Measurements from ENCODE around the gene KCTD7. TPM values are rescaled to one million over a fixed set of nuclear protein-coding genes. Genes with fewer than 3 reads are reported as not detected.
"Not testable (repeated sequence)": the region's sequence is repeated elsewhere in the genome, so short reads cannot be mapped to it uniquely, and the experiment has no call there.

The KCTD7 gene
- total RNA-seq, 1 experiment from 2014 or later, result 5.5 TPM

GRCh38 chr7:66642932-66643331, 14.3 kb downstream of the KCTD7 start:
- ATAC-seq (no peak), DNase-seq (no peak)
- H3K27me3 ChIP-seq (ENCODE audit: low read length), result no peaks in the 10 kb centered on the region
- intact Hi-C loops (cut with micrococcal nuclease), result no loop called here
- H3K4me1 ChIP-seq (ENCODE audit: insufficient read depth, low read length), result no peaks in the 10 kb centered on the region
- H3K9ac ChIP-seq (ENCODE audit: low read length), result no peak overlapping the region
- TF ChIP-seq EZH2phosphoT487 (IDR thresholded peaks at IDR 0.05; ENCODE audit: borderline replicate concordance, low read length), result no peak
- H3K9me2 ChIP-seq (replicated peaks; ENCODE audit: low read length), result no peaks in the 10 kb centered on the region
- BruUV-seq (replicated peaks), result no TSS peak
- H3K4me3 ChIP-seq (ENCODE audit: low read length), result no peak overlapping the region
- H3K4me2 ChIP-seq (ENCODE audit: low read length), result no peak overlapping the region
- POLR2A ChIA-PET (ENCODE audit: unreplicated experiment), result no interaction called here
- H3K27ac ChIP-seq (ENCODE audit: low read length), result no peak overlapping the region
- no peak overlapping the region for H2AFZ ChIP-seq (ENCODE audit: low read length)
- no peaks in the 10 kb centered on the region for H3F3A ChIP-seq (ENCODE audit: low read length, unreplicated experiment)
- H3K36me3 ChIP-seq (ENCODE audit: low read depth, low read length), result no peaks in the 10 kb centered on the region
- no peaks in the 10 kb centered on the region for H4K20me1 ChIP-seq (ENCODE audit: low read length)
- CTCF ChIA-PET, result no interaction called here
- no peaks in the 10 kb centered on the region for H3K9me3 ChIP-seq (ENCODE audit: low read length)
- no peaks in the 10 kb centered on the region for H3K79me2 ChIP-seq (ENCODE audit: low read length)

DNA sequence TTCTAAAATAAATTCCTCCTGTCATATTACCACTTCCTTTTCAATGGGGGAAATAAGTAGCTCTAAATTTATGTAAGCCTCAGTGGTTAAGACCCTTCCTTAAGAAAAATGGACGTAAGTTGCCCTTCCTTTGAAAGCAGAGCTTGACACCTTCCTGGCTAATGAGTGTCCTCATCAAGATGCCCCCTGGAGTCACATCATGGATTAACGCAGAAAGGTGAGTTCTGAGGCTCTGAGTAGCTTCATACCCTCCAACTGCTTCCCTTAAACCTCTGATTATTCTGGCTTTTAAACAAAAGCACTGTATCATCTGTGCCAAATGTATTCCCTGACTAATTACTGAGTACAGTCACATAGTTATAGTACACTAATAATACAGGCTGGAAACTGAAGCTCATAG, 14.7 kb downstream of the KCTD7 start:
- Histone ChIP-seq H3K79me2 (ENCODE audit: low read length) (no peaks in the 10 kb centered on the region), H3K4me2 (ENCODE audit: low read length) (no peak overlapping the region), H3K36me3 (ENCODE audit: low read depth, low read length) (no peaks in the 10 kb centered on the region), H3K9me2 (replicated peaks; ENCODE audit: low read length) (no peaks in the 10 kb centered on the region), H3K27ac (ENCODE audit: low read length) (no peak overlapping the region), H3K27me3 (ENCODE audit: low read length) (no peaks in the 10 kb centered on the region), H3K9ac (ENCODE audit: low read length) (no peak overlapping the region), H3K9me3 (ENCODE audit: low read length) (no peaks in the 10 kb centered on the region), H3F3A (ENCODE audit: low read length, unreplicated experiment) (no peaks in the 10 kb centered on the region), H2AFZ (ENCODE audit: low read length) (no peak overlapping the region), H3K4me1 (ENCODE audit: insufficient read depth, low read length) (no peaks in the 10 kb centered on the region), H4K20me1 (ENCODE audit: low read length) (no peaks in the 10 kb centered on the region), H3K4me3 (ENCODE audit: low read length) (no peak overlapping the region)
- intact Hi-C loops (cut with micrococcal nuclease), result no loop called here
- POLR2A ChIA-PET (ENCODE audit: unreplicated experiment), result no interaction called here
- ATAC-seq (no peak), DNase-seq (no peak)
- CTCF ChIA-PET, result no interaction called here
- no peak for TF ChIP-seq EZH2phosphoT487 (IDR thresholded peaks at IDR 0.05; ENCODE audit: borderline replicate concordance, low read length)
- no TSS peak for BruUV-seq (replicated peaks)

- ATAC-seq; H3K27me3 ChIP-seq (ENCODE audit: low read length); H3K27ac ChIP-seq (ENCODE audit: low read length); H3F3A ChIP-seq (ENCODE audit: low read length, unreplicated experiment); BruUV-seq (replicated peaks); H3K4me2 ChIP-seq (ENCODE audit: low read length); H3K9ac ChIP-seq (ENCODE audit: low read length); H2AFZ ChIP-seq (ENCODE audit: low read length); H3K4me1 ChIP-seq (ENCODE audit: insufficient read depth, low read length); H3K9me3 ChIP-seq (ENCODE audit: low read length); H4K20me1 ChIP-seq (ENCODE audit: low read length); CTCF ChIA-PET; H3K36me3 ChIP-seq (ENCODE audit: low read depth, low read length); POLR2A ChIA-PET (ENCODE audit: unreplicated experiment); H3K9me2 ChIP-seq (replicated peaks; ENCODE audit: low read length); DNase-seq; H3K4me3 ChIP-seq (ENCODE audit: low read length): not testable (repeated sequence)
- intact Hi-C loops (cut with micrococcal nuclease), result loop anchor here (10.0 kb wide), 1 partner anchor 56 kb away; no protein-coding TSS in a partner anchor
- H3K79me2 ChIP-seq (ENCODE audit: low read length), result peaks cover 26% of the 10 kb centered on the region
Measured at GRCh38 chr7:66651026-66651425, 22.3 kb downstream of the KCTD7 start.

DNA sequence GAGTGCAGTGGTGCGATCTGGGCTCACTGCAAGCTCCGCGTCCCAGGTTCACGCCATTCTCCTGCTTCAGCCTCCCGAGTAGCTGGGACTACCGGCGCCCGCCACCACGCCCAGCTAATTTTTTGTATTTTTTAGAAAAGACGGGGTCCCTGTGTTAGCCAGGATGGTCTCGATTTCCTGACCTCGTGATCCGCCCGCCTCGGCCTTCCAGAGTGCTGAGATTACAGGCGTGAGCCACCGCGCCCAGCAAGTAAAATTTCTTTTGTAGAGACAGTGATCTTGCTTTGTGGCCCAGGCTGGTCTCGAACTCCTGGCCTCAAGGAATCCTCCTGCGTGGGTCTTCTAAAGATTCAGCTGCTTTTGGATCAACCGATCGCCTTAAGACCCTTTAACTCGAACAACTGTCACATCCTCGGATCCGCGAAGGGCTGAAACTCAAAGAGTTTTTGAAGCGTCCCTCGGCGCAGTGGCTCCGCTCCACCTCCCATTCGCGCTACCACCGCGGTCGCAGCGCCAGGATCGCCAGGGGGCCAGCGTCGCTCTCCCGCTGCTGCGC, 25.1 kb downstream of the KCTD7 start:
- Histone ChIP-seq H3K4me3 (ENCODE audit: low read length) (peak overlapping the region; percentile 73), H3K4me2 (ENCODE audit: low read length) (peak overlapping the region; percentile 98), H3K79me2 (ENCODE audit: low read length) (peaks cover 47% of the 10 kb centered on the region), H2AFZ (ENCODE audit: low read length) (peak overlapping the region; percentile 71), H3K27ac (ENCODE audit: low read length) (peak overlapping the region; percentile 88), H3K9ac (ENCODE audit: low read length) (peak overlapping the region; percentile 94)
- H3F3A ChIP-seq (ENCODE audit: low read length, unreplicated experiment); H3K36me3 ChIP-seq (ENCODE audit: low read depth, low read length); H4K20me1 ChIP-seq (ENCODE audit: low read length); H3K4me1 ChIP-seq (ENCODE audit: insufficient read depth, low read length); H3K9me2 ChIP-seq (replicated peaks; ENCODE audit: low read length); DNase-seq; H3K27me3 ChIP-seq (ENCODE audit: low read length); ATAC-seq; CTCF ChIA-PET; H3K9me3 ChIP-seq (ENCODE audit: low read length): not testable (repeated sequence)
- TSS peak; percentile 89 for BruUV-seq (replicated peaks)
- POLR2A ChIA-PET (ENCODE audit: unreplicated experiment), result interaction anchor here (0.5 to 1.0 kb wide), 2 partner anchors 26 to 89 kb away, joined by 3 read pairs; no protein-coding TSS in a partner anchor
- intact Hi-C loops (cut with micrococcal nuclease), result loop anchor here (1.0 to 10.0 kb wide), 3 partner anchors 25 to 59 kb away; partner anchors contain the start of gene KCTD7
